GM21723 (cell line): ENCODE measurements around the gene CNGA1.
"Not testable (repeated sequence)": the region's sequence is repeated elsewhere in the genome, so short reads cannot be mapped to it uniquely, and the experiment has no call there.

ENCODE experiments used
- ATAC-seq: cut with Tn5 transposase; IDR thresholded peaks from one replicate; pipeline ENCODE4 v1.9.1; 2021; ENCODE audit warnings: mild to moderate bottlenecking, moderate library complexity; ENCODE audit not compliant: unreplicated experiment

The CNGA1 gene

GRCh38 chr4:47972721-47973120 is 43.8 kb downstream of the CNGA1 start:
- no peak for ATAC-seq

- peak; percentile 95 for ATAC-seq
These were observed 44.3 kb downstream of the CNGA1 start for GRCh38 chr4:47972181-47972580.

DNA sequence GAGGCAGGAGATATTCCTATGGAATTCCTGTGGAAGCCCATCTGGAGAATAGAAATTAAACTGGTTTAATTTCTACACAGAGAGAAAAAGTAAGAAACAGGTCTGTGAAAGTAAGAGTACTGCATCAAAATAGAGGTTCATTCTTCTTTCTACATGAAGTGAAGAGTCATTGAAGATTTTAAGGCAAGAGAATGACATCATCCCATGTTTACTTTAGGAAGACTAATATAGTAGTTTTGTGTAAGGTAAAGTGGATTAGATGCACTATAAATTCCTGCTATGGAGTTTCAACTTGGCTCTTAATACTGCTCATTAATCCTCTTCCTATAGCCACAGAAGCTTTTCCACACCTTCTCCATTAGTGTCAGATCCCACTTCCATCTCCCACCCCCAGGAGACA is 47.6 kb downstream of the CNGA1 start:
- ATAC-seq = no peak

DNA sequence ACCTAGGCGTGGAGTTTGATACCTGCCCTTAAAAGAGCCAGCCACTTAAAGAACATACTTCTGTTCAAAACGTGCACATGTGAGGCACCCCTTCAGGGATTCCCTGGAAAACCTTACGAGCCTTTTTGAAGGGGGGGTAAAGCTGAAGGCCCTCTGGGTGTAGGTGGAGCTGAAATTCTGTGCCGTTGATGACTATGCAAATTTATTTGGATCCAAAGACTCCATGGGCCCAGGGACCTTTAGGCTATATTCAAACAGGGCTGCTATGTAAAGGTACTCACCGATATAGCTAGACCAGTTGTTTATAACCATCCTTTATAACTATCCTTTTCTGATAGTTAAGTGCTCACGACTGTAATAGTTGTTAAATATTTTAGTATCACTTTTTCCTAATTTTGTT is 61.8 kb downstream of the CNGA1 start:
- no peak for ATAC-seq

GRCh38 chr4:47954245-47954644 is 62.2 kb downstream of the CNGA1 start:
- no peak for ATAC-seq

GRCh38 chr4:47945930-47946726 is 70.4 kb downstream of the CNGA1 start:
- no peak for ATAC-seq

DNA sequence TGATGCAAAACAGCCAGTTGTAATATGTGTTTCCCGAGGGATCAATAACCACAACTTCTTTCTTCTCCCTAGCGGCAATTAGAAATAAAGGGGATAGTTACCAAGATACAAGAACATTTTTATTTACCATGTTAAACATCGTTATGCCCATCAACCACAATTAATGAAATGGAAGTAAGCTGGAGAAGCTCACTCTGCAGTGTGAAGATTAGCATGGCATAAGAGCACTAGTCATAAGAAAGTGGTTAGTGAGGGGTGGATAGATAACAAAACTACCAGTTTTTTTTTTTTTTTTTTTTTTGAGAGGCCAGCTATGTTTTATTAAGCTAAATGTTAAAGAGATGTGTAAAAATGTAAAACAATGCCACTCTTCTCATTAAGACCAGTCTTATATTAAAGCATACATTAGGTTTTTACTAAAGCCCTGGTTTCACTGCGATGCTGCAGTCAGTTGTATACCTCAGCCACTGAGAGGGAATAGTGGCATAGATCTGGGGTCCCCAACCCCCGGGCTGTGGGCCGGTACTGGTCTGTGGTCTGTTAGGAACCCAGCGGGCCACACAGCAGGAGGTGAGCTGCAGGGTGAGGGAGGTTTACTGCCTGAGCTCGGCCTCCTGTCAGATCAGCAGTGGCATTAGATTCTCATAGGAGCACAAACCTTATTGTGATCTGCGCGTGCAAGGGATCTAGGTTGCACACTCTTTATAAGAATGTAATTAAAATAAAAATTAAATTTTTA is 74.2 kb downstream of the CNGA1 start:
- no peak for ATAC-seq

GRCh38 chr4:47939456-47939855 is 77.0 kb downstream of the CNGA1 start:
- ATAC-seq = no peak

GRCh38 chr4:47936336-47936735 is 80.1 kb downstream of the CNGA1 start:
- ATAC-seq = no peak

GRCh38 chr4:47933840-47934239 is 82.6 kb downstream of the CNGA1 start:
- ATAC-seq = peak; percentile 74

GRCh38 chr4:47930971-47931804 is 85.3 kb downstream of the CNGA1 start:
- ATAC-seq = no peak

DNA sequence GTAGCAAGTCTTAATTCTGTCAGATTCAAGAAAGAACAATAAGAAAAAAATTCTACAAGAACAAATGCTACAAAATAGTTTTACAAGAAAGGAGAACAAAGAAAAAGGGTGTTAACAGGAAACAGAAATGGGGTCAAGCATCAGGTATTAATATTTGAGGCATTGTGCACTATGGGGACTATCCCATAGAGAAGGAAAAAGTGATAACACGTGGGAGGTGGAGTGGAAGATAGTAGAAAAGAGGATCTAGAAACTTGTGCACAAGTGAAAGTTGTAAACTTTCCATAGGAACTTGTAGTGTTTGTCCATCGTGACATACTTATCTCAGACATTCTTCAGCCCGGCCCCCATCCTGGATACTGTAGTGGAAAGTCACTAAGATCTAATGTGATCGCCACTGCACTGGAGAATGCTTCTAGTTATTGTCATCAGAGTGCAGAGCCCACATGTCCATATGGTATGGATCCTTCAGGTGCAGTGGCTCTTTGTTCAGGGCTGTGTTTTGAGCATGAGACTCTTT is 86.7 kb downstream of the CNGA1 start:
- ATAC-seq = no peak

GRCh38 chr4:47926667-47927258 is 89.7 kb downstream of the CNGA1 start:
- ATAC-seq = peak; percentile 92

GRCh38 chr4:47923261-47923608 is 93.2 kb downstream of the CNGA1 start:
- ATAC-seq = not testable (repeated sequence)

GRCh38 chr4:47922436-47923260 is 93.8 kb downstream of the CNGA1 start:
- not testable (repeated sequence) for ATAC-seq

- ATAC-seq = not testable (repeated sequence)
These were observed 99.3 kb downstream of the CNGA1 start for GRCh38 chr4:47917163-47917562.

- no peak for ATAC-seq
These were observed 101.1 kb downstream of the CNGA1 start for GRCh38 chr4:47915378-47915777.

DNA sequence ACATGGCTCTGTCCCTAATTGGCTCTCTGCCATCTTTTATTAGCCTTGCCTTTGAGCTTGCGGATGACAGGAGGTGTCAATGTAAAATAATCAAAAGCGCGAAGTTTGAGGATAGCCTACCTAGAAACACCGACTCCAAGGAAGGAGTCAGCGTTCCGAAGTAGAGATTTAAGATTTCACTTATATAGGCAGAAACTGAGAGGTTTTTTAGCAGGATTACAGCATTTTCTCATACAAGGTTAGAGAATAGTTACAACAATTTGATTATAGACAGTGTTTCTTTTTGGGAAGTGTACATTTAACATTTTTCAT is 101.6 kb downstream of the CNGA1 start:
- ATAC-seq = peak; percentile 33

DNA sequence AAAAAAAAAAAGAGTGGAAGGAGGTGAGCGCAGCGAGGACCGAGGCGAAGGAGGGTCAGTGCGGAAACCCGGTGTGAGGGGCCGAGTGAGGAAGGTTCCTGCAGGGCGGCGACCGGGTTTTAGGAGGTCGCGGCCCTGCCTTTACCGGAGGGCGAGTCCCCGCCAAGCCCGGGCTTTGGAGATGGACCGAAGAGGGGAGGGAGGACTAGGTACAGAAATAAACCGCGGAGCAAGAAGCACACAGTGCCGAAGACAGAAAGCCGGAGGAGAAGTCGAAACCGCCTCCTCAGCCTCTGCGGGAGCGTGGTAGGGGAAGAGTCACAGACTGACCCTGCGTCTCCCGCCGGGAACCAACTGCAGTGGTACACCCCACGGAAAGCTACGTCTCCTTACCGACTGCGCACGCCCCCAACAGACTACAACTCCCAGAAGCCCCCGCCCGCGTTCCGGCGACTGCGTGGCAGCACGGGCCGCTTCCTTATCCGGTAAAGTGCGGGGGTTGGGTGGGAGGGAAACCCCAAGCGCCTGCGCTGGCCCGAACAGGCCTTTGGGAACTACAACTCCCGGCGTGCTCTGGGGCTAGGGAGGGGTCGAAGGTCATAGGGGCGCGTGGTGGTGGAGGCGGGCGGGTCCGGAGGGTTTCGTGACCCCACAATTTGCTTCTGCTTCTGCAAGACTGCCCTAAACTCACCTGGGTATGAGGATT is 102.1 kb downstream of the CNGA1 start, which contains the start of gene NFXL1:
Gene NFXL1 (minus strand): TSS at position 364 of the 706 bp plus-strand sequence. CDS start 380 bp downstream, outside the sequence.
- peak; percentile 96 for ATAC-seq
